Left ventricle myocardium superior (tissue), 1 donor: ENCODE measurements around the gene OR2D3. TPM values are rescaled to one million over a fixed set of nuclear protein-coding genes. Genes with fewer than 3 reads are reported as not detected.
"Not testable (repeated sequence)": the region's sequence is repeated elsewhere in the genome, so short reads cannot be mapped to it uniquely, and the experiment has no call there.

Source experiments
- ATAC-seq: fragments of 200-7000 bp; cut with Tn5 transposase; one replicate; pipeline ENCODE4 v1.9.1; 2020; ENCODE audit warnings: mild to moderate bottlenecking, moderate library complexity
- DNase-seq: peaks from one replicate; pipeline ENCODE4 v3.0.0-alpha.2; 2020
- intact Hi-C: fragments of 100-400 bp; cut with micrococcal nuclease; formaldehyde crosslinking; loops from one replicate; pipeline ENCODE4 v1.11.0; 2022
- long read RNA-seq: library from polyadenylated mRNA; unstranded; transcript quantifications from one replicate; pipeline ENCODE4 v2.0.0, GENCODE V29; 2021
- total RNA-seq: library from RNA; stranded (reverse); fragmentation: NEBNext Ultra II Directional; extraction: Animal tissue kit (Norgen Biotek cat#: 25700); gene quantifications from one replicate; pipeline ENCODE4 v1.2.1, GENCODE V29; 2021
- donor health status: DM: no; HTN: yes; CAD: no; lungs with severe emphysema.

OR2D3 gene, protein sequence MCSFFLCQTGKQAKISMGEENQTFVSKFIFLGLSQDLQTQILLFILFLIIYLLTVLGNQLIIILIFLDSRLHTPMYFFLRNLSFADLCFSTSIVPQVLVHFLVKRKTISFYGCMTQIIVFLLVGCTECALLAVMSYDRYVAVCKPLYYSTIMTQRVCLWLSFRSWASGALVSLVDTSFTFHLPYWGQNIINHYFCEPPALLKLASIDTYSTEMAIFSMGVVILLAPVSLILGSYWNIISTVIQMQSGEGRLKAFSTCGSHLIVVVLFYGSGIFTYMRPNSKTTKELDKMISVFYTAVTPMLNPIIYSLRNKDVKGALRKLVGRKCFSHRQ
- not detected for total RNA-seq
- long read RNA-seq, result 0 reads

- DNase-seq (no peak), ATAC-seq (no peak)
- intact Hi-C loops, result no loop called here
Observed at GRCh38 chr11:6920702-6921101, at the start of gene OR2D3. Gene OR2D3, plus strand, starts transcription at chr11:6921002. Its CDS starts 0 bp downstream, at chr11:6921002.

DNA sequence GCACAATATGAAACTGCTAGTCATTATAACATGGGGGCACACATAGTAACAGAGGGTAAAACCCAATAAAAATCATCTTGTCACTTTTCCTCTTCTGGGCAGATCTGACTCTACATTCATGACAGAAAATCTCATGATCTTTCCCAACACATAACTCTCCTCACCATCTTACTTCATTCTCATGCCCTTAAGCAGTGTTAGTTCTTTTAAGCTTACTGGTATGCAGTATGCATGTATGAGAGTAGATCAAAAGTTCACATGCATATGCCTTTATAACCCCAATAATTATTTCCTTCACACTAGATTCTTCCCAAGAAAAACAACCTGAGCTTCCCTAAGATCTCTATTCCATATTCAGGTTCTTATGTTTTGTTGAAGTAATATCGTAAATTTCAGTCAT lies 49.5 kb upstream of the OR2D3 start:
- intact Hi-C loops, result no loop called here
- DNase-seq, result no peak
- ATAC-seq, result no peak

DNA sequence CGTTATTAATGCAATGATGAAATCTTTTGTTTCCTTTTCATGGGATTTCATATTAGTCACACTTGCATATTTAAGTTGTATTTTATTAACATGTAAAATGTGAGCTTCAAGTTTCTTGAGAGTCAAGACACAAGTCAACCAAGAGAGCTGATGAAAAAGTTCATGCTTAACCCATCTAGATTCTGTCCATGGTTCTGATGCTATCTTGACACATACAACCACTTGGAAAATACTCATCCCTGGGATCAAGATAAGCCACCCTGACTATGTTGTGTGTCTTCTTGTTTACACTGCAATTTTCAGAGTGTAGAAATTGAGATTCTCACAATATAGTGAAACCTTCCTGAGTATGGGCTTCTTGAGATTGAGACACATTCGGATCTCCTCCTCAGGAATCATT lies 45.0 kb upstream of the OR2D3 start:
- no peak for ATAC-seq
- intact Hi-C loops, result no loop called here
- no peak for DNase-seq

GRCh38 chr11:6876325-6876724 lies 44.5 kb upstream of the OR2D3 start, which contains the start of gene OR10A4:
Gene OR10A4, plus strand, starts transcription at chr11:6876625. Its CDS starts 23 bp downstream, at chr11:6876648.
- no peak for DNase-seq
- ATAC-seq, result no peak
- intact Hi-C loops, result no loop called here

DNA sequence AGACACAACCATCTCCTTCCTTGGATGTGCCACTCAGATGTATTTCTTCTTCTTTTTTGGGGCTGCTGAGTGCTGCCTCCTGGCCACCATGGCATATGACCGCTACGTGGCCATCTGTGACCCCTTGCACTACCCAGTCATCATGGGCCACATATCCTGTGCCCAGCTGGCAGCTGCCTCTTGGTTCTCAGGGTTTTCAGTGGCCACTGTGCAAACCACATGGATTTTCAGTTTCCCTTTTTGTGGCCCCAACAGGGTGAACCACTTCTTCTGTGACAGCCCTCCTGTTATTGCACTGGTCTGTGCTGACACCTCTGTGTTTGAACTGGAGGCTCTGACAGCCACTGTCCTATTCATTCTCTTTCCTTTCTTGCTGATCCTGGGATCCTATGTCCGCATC lies 43.9 kb upstream of the OR2D3 start:
- ATAC-seq, result no peak
- DNase-seq, result no peak
- intact Hi-C loops, result no loop called here

- DNase-seq, result no peak
- no peak for ATAC-seq
- intact Hi-C loops, result no loop called here
Observed at GRCh38 chr11:6882751-6883150, 38.1 kb upstream of the OR2D3 start.

DNA sequence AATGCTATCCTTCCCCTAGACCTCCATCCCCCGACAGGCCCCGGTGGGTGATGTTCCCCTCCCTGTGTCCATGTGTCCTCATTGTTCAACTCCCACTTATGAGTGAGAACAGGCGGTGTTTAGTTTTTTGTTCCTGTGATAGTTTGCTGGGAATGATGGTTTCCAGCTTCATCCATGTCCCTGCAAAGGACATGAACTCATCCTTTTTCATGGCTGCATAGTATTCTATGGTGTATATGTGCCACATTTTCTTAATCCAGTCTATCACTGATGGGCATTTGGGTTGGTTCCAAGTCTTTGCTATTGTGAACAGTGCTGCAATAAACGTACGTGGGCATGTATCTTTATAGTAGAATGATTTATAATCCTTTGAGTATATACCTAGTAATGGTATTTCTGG lies 33.1 kb upstream of the OR2D3 start:
- intact Hi-C loops, DNase-seq, ATAC-seq: not testable (repeated sequence)

DNA sequence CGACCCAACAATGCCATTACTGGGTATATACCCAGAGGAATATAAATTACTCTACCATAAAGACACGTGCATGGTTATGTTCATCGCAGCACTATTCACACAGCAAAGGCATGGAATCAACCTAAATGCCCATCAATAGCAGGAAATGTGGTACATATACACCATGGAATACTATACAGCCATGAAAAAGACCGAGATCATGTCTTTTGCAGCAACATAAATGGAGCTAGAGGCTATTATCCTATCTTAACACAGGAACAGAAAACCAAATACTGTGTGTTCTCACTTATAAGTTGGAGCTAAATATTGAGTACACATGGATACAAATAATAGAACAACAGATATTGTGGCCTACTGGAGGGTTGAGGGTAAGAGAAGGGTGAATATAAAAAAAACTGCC lies 32.0 kb upstream of the OR2D3 start:
- DNase-seq (no peak), ATAC-seq (no peak)
- intact Hi-C loops, result no loop called here

DNA sequence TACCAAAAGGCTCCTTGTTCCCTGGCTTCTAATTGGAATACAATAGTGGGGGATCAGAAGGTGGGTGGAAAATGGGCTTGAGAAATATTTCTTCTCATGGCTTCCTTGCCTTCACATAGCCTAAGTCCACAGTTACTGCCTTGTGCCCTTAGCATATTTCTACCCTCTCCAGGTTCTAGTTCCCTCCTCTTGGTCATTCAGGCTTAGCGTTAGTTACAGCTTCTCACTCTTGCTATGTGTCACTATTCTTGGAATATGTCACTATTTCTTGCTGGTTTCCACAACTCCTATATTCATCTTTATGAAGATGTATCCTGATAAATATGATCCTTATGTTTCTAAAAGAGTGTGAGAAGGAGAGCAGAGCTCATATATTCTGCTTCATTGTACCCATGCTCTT lies 31.0 kb upstream of the OR2D3 start:
- DNase-seq (no peak), ATAC-seq (no peak)
- intact Hi-C loops, result no loop called here

DNA sequence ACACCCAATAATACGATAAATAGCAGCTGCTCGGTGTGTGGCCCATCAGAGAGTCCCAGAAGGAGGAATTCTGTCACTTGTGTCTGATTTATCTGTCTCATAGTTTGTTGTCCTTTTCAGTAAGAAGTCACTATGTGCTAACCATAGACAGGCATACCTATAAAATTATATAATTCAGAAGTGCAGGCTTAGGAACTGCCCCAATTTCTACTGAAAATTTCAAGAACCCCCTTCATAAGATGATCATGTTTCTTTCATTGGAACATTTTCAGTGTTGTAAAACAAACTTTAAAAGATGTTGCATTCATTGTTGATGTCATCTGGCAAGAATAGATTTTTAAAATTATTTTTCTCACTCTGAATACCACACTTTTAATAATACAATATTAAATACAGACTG lies 28.4 kb upstream of the OR2D3 start, which contains the start of gene OR2D2:
Gene OR2D2 (minus strand): TSS at position 101 of the 400 bp plus-strand sequence. CDS start 0 bp downstream, at position 101.
- DNase-seq, result no peak
- ATAC-seq, result no peak
- intact Hi-C loops, result no loop called here

DNA sequence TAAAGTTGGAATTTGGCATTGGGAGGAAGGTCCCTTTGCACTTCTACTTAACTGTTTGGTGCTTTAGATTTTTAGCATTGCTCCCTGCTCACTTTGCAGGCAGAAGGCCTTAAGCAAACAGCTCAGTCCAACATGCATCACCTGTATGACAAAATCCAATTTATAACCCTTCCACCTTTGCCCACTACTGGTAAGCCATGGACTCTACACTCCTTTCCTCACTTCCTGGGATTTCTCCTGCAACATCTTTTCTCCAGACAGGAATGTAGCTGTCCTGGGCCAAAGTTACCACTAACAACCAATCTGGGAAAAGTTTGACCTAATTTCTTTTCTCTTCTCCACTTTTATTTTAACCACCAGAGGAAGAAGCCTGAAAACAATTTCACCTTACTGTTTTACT lies 26.7 kb upstream of the OR2D3 start:
- DNase-seq, result no peak
- ATAC-seq, result no peak
- intact Hi-C loops, result no loop called here

- intact Hi-C loops, result no loop called here
- DNase-seq (no peak), ATAC-seq (no peak)
Observed at GRCh38 chr11:6895010-6895409, 25.8 kb upstream of the OR2D3 start.

DNA sequence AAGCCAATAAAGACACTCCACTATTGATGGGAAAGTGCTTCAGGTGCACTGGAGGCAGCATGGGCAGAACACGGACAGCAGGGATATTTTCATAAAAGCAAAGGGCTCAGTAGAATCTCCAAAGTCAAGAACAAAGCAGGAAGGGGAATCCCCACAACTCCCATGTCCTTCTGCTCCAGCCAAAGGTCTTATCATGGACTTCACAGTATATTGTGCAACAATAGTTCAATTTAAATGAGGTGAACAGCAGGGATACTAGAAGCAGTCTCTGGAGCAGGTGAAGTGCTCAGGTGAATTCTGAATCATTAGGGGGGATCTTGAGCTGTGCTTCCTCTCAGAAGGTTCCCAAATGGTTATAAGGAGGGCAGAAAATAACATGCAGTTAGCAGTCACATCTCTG lies 21.9 kb upstream of the OR2D3 start:
- DNase-seq (no peak), ATAC-seq (no peak)
- intact Hi-C loops, result no loop called here

DNA sequence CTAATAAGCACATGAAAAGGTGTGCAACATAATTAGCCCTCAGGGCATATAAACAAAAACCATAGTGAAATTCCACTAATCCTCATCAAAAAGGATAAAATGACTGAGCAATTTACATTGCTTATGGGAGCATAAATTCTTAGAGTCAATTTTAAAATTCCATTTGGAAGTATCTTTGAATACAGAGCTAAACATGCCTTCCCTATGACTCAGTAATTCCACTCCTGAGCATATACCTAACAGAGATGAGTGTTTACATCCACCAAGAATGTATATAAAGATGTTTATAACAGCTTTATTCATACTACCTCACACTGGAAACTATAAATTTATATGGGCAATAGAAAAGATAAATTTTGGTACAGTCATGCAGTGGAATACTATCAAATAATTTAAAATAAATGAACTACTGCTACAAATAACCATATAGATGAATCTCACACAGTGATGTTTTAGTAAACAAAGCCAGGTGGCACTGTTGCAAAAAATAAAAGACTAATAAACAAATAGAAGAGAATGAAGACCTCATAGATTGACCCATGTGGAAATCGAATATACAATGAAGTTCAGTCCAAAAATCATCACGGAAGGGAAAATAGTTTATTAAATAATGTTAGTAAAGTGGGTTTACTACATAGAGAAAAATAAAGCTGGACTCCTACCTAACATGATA lies 20.3 kb upstream of the OR2D3 start:
- intact Hi-C loops, result no loop called here
- ATAC-seq (no peak), DNase-seq (no peak)

DNA sequence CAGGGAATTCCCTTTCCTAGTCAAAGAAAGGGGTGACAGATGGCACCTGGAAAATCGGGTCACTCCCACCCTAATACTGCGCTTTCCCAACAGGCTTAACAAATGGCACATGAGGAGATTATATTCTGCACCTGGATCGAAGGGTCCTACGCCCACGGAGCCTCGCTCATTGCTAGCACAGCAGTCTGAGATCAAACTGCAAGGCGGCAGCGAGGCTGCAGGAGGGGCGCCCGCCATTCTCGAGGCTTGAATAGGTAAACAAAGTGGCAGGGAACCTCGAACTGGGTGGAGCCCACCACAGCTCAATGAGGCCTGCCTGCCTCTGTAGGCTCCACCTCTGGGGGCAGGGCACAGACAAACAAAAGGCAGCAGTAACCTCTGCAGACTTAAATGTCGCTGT lies 16.0 kb upstream of the OR2D3 start:
- intact Hi-C loops, ATAC-seq, DNase-seq: not testable (repeated sequence)

GRCh38 chr11:6911378-6911777 lies 9.4 kb upstream of the OR2D3 start:
- no peak for DNase-seq
- no peak for ATAC-seq
- intact Hi-C loops, result no loop called here

DNA sequence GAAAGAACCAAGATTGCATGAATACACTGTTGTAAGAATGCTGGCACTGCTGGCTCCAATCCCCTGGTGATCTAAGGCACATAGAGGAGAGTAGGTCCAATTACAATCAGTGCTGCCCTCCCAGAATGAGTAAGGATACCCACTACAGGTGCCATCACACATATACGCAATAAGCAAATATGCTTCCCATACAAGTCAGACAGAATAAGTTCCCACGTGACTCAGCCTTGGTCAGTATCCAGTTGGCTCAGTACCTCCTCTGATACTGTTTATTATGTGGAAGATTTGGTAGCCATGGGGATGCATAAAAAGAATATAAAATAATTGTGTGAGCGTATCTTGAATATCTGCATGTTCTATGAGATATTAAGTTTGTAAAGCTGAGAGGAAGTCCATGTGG lies 8.9 kb upstream of the OR2D3 start:
- ATAC-seq (no peak), DNase-seq (no peak)
- intact Hi-C loops, result no loop called here

GRCh38 chr11:6919698-6920097 lies 1.1 kb upstream of the OR2D3 start:
- intact Hi-C loops, result no loop called here
- ATAC-seq, result no peak
- DNase-seq, result no peak

GRCh38 chr11:6925007-6925577 lies 4.3 kb downstream of the OR2D3 start:
- intact Hi-C loops, result no loop called here
- DNase-seq (no peak), ATAC-seq (no peak)

GRCh38 chr11:6925636-6926207 lies 4.9 kb downstream of the OR2D3 start:
- ATAC-seq, result peak; percentile 32
- no peak for DNase-seq
- intact Hi-C loops, result no loop called here
